ENCODE measurements around the gene SVOP.

DNA sequence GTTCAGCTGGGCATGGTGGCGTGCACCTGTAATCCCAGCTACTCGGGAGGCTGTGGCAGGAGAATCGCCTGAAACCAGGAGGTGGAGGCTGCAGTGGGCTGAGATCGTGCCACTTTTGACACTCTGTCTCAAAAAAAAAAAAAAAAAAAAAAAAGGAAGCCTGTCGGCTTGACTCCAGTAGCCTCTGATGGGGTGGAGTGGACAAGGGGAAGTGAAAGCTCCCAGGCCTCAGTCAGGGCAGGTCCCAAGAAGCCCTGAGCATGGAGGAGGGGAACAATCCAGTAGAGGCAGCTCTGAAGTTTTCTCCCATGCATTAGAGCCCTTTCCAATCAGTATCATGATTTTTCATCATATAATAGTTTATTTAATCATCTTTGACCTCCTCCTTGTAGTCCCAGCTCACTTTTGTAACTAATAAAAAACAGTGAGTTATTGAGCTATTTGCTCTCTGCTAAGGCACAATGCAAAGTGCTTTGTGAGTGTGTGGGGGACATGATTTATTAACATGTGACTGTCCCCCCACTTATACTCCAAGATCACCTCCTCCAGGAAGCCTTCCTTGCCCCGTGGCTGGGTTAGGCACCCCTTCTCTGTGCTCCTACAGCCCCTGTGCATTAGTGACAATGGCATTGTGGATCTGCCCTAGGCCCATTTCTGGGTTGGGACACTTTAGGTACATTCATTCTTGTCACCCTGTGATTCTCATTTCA lies 158.8 kb downstream of the SVOP start:
- TF ChIP-seq, protein P1, sequence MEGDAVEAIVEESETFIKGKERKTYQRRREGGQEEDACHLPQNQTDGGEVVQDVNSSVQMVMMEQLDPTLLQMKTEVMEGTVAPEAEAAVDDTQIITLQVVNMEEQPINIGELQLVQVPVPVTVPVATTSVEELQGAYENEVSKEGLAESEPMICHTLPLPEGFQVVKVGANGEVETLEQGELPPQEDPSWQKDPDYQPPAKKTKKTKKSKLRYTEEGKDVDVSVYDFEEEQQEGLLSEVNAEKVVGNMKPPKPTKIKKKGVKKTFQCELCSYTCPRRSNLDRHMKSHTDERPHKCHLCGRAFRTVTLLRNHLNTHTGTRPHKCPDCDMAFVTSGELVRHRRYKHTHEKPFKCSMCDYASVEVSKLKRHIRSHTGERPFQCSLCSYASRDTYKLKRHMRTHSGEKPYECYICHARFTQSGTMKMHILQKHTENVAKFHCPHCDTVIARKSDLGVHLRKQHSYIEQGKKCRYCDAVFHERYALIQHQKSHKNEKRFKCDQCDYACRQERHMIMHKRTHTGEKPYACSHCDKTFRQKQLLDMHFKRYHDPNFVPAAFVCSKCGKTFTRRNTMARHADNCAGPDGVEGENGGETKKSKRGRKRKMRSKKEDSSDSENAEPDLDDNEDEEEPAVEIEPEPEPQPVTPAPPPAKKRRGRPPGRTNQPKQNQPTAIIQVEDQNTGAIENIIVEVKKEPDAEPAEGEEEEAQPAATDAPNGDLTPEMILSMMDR (IDR thresholded peaks at IDR 0.05) = no peak
- TF ChIP-seq POLR2A (IDR thresholded peaks at IDR 0.05) = no peak
